Adrenal gland (tissue), 12 donors: ENCODE results near the gene FMOD. TPM values are rescaled to one million over a fixed set of nuclear protein-coding genes. Genes with fewer than 3 reads are reported as not detected.

ENCODE experiments used
- DNase-seq, 7 donors: peaks; one replicate each; pipeline ENCODE4 v3.0.0-alpha.2; 2019 to 2020
- H3K27ac ChIP-seq, 5 donors: fragments of 200-600 bp; sonication (generic) in 4 of 5; 1 replicate in 3 of 5; 2 replicates in 2 of 5; pipeline versions ENCODE4 v1.5.1 to v1.8.0; 2016 to 2020; ENCODE audit warnings: mild to moderate bottlenecking in 1 of 5
- H3K27me3 ChIP-seq: fragments of 200-600 bp; 2 replicates; pipeline ENCODE4 v1.8.0; 2021
- H3K36me3 ChIP-seq, 2 donors: fragments of 200-600 bp; replicated peaks in 1 of 2; 1 replicate in 1 of 2; 2 replicates in 1 of 2; pipeline versions ENCODE4 v1.5.1 to v1.8.0; 2018 to 2022
- H3K4me1 ChIP-seq, 2 donors: fragments of 200-600 bp; replicated peaks in 1 of 2; 1 replicate in 1 of 2; 2 replicates in 1 of 2; pipeline versions ENCODE4 v1.5.1 to v1.8.0; 2018 to 2021
- H3K4me3 ChIP-seq, 4 donors: fragments of 200-600 bp; sonication (generic) in 3 of 4; one replicate each; pipeline ENCODE4 v1.5.1; 2016 to 2018
- H3K9me3 ChIP-seq, 3 donors: fragments of 200-600 bp; sonication (generic) in 1 of 3; replicated peaks in 1 of 3; 1 replicate in 2 of 3; 2 replicates in 1 of 3; pipeline versions ENCODE4 v1.5.1 to v1.8.0; 2016 to 2021
- CTCF ChIP-seq, 6 experiments: fragments of 450-650 bp in 4 of 6; fragments of 200-600 bp in 2 of 6; sonication (generic) in 1 of 6; IDR thresholded peaks; 1 replicate in 5 of 6; 2 replicates in 1 of 6; pipeline versions ENCODE4 v1.5.1 to v1.8.0; 2016 to 2021; ENCODE audit warnings: antibody characterized with exemption in 6 of 6, mild to moderate bottlenecking in 2 of 6, moderate library complexity in 1 of 6
- POLR2A ChIP-seq, 2 donors: fragments of 450-650 bp; IDR thresholded peaks; one replicate each; pipeline ENCODE4 v1.6.1; 2017; ENCODE audit warnings: antibody characterized with exemption in 2 of 2, mild to moderate bottlenecking in 2 of 2, moderate library complexity in 1 of 2
- WGBS, 4 donors: extraction: QIAGEN DNeasy Blood & Tissue Kit in 2 of 4; methylation state at CpG; one replicate each; pipeline versions ENCODE4 v1.1.5 to v1.1.7; 2013 to 2017; 5-methylcytosine and 5-hydroxymethylcytosine counted together
- intact Hi-C, 2 donors: fragments of 100-400 bp; cut with DNase I; formaldehyde crosslinking; loops; one replicate each; pipeline versions ENCODE4 v1.14.1 to v1.15.0; 2022 to 2023
- polyA plus RNA-seq, 3 donors: library from polyadenylated mRNA; stranded (reverse); fragments of 200-250 nt in 2 of 3; fragments of 350-450 nt in 1 of 3; fragmentation: Illumina TruSeq in 1 of 3; extraction: RNeasy Lipid Tissue Mini Kit (QIAGEN cat#74804) in 1 of 3; gene quantifications; one replicate each; pipeline ENCODE4 v1.2.3, GENCODE V29; 2013 to 2014
- total RNA-seq, 9 donors: library from RNA; depleted of rRNA in 4 of 9; stranded (reverse); fragments of >200 nt in 4 of 9; fragments of 120-200 nt in 1 of 9; fragmentation: NEBNext Ultra II Directional in 1 of 9; extraction: Animal tissue kit (Norgen Biotek cat#: 25700) in 1 of 9; gene quantifications; one replicate each; pipeline versions ENCODE4 v1.1.0 to v1.2.4, GENCODE V29; 2013 to 2023
- donor health status: healthy with polysubstance abuse.
- donor health status: Bipolar disorder and iron deficiency.
- donor health status: DM: yes; HTN: yes; CAD: no.
- donor health status: DM: no; HTN: no; CAD: no.
- donor health status: DM: no; HTN: no; CAD: no.
- donor health status: DM: yes; HTN: yes; CAD: no.

FMOD gene
- total and polyA plus RNA-seq, 12 donors, result 6.6 to 231 (median 18.8) TPM

GRCh38 chr1:203304391-203304918, 46.5 kb downstream of the FMOD start:
- TF ChIP-seq POLR2A (IDR thresholded peaks at IDR 0.05), result no peak
- TF ChIP-seq CTCF (IDR thresholded peaks at IDR 0.05), result no peak
- H3K36me3 ChIP-seq, result peaks cover 0 to 22% of the 10 kb centered on the region in 2 donors
- intact Hi-C loops, result no loop called here
- H3K27ac ChIP-seq, result peak overlapping the region; percentile 69 to 98 (median 80)
- H3K9me3 ChIP-seq, result no peaks in the 10 kb centered on the region
- peak overlapping the region in 1 of 4 donors; percentile 97 for H3K4me3 ChIP-seq
- peak in 1 of 7 donors; percentile 60 for DNase-seq
- 78 to 82% (median 80%) methylated on average over 9 of the region's 9 CpGs for WGBS, 4 donors
- peaks cover 14 to 36% of the 10 kb centered on the region in 2 donors for H3K4me1 ChIP-seq
- H3K27me3 ChIP-seq, result no peaks in the 10 kb centered on the region

GRCh38 chr1:203302894-203303293, 48.0 kb downstream of the FMOD start:
- peaks cover 0 to 10% of the 10 kb centered on the region in 2 donors for H3K36me3 ChIP-seq
- intact Hi-C loops, result no loop called here
- H3K27me3 ChIP-seq, result no peaks in the 10 kb centered on the region
- no peak for DNase-seq
- peaks cover 11 to 20% of the 10 kb centered on the region in 2 donors for H3K4me1 ChIP-seq
- H3K27ac ChIP-seq, result no peak overlapping the region
- no peaks in the 10 kb centered on the region for H3K9me3 ChIP-seq
- WGBS, 4 donors, result 60 to 79% (median 71%) methylated on average over 3 of the region's 3 CpGs
- TF ChIP-seq POLR2A (IDR thresholded peaks at IDR 0.05) (no peak), CTCF (IDR thresholded peaks at IDR 0.05) (no peak)
- no peak overlapping the region for H3K4me3 ChIP-seq

- no peak for TF ChIP-seq POLR2A (IDR thresholded peaks at IDR 0.05)
- TF ChIP-seq CTCF (IDR thresholded peaks at IDR 0.05), result no peak
- Histone ChIP-seq H3K4me1 (peaks cover 7 to 16% of the 10 kb centered on the region in 2 donors), H3K4me3 (no peak overlapping the region), H3K27ac (no peak overlapping the region), H3K9me3 (no peaks in the 10 kb centered on the region), H3K27me3 (no peaks in the 10 kb centered on the region), H3K36me3 (peaks cover 0 to 6% of the 10 kb centered on the region in 2 donors)
- no peak for DNase-seq
- 85 to 93% (median 92%) methylated on average over 6 to 7 of the region's 7 CpGs for WGBS, 4 donors
- intact Hi-C loops, result no loop called here
These were observed 48.5 kb downstream of the FMOD start for GRCh38 chr1:203302456-203302855.

GRCh38 chr1:203301331-203301668, 49.6 kb downstream of the FMOD start:
- Histone ChIP-seq H3K4me3 (no peak overlapping the region), H3K9me3 (no peaks in the 10 kb centered on the region), H3K36me3 (no peaks in the 10 kb centered on the region), H3K4me1 (peaks cover 0 to 9% of the 10 kb centered on the region in 2 donors), H3K27ac (no peak overlapping the region), H3K27me3 (no peaks in the 10 kb centered on the region)
- intact Hi-C loops, result no loop called here
- no peak for TF ChIP-seq POLR2A (IDR thresholded peaks at IDR 0.05)
- no peak for TF ChIP-seq CTCF (IDR thresholded peaks at IDR 0.05)
- DNase-seq, result no peak
